Calu3 (cell line): Measurements from ENCODE around the gene ZNF532. TPM values are rescaled to one million over a fixed set of nuclear protein-coding genes. Genes with fewer than 3 reads are reported as not detected.

Experiments
- BruUV-seq: library from RNA; stranded (reverse); fragments of 400-500 nt; replicated peaks from 2 replicates; lab custom pipeline; 2021; lab: Mats Ljungman, UMichigan
- CTCF ChIA-PET: fragments of 300-600 bp; sonication (Branson Sonifier 250); formaldehyde crosslinking; loops from one replicate; lab custom pipeline; 2022; ENCODE audit warnings: antibody characterized with exemption; lab: Charles Lee
- DNase-seq: peaks from one replicate; pipeline ENCODE4 v3.0.0; 2022
- H3K27ac Mint-ChIP-seq: one replicate; pipeline ENCODE4 v1.8.0; 2022; ENCODE audit warnings: mixed read lengths; ENCODE audit not compliant: unreplicated experiment
- H3K27me3 Mint-ChIP-seq: one replicate; pipeline ENCODE4 v1.8.0; 2022; ENCODE audit warnings: mixed read lengths; ENCODE audit not compliant: unreplicated experiment
- H3K36me3 Mint-ChIP-seq: one replicate; pipeline ENCODE4 v1.8.0; 2022; ENCODE audit warnings: mild to moderate bottlenecking, moderate library complexity, mixed read lengths; ENCODE audit not compliant: insufficient read depth, unreplicated experiment
- H3K4me1 Mint-ChIP-seq: one replicate; pipeline ENCODE4 v1.8.0; 2022; ENCODE audit warnings: mild to moderate bottlenecking, low read depth, mixed read lengths; ENCODE audit not compliant: unreplicated experiment
- H3K4me3 Mint-ChIP-seq: one replicate; pipeline ENCODE4 v1.8.0; 2022; ENCODE audit warnings: mild to moderate bottlenecking, low read depth, moderate library complexity, mixed read lengths; ENCODE audit not compliant: unreplicated experiment
- H3K9me3 Mint-ChIP-seq: one replicate; pipeline ENCODE4 v1.8.0; 2022; ENCODE audit warnings: low read depth, mixed read lengths; ENCODE audit not compliant: unreplicated experiment
- intact Hi-C: fragments of 100-400 bp; cut with micrococcal nuclease; formaldehyde crosslinking; loops from one replicate; pipeline ENCODE4 v1.10.0; 2022; ENCODE audit not compliant: unreplicated experiment
- total RNA-seq: library from RNA; stranded (reverse); gene quantifications from 2 replicates; pipeline ENCODE4 v1.2.3, GENCODE V29; 2022
- TF ChIP-seq, protein P1 (sequence below): fragments of 200-600 bp; IDR thresholded peaks from one replicate; pipeline ENCODE4 v1.8.0; 2022; ENCODE audit warnings: antibody characterized with exemption; ENCODE audit not compliant: unreplicated experiment

The ZNF532 gene
- total RNA-seq, 1 experiment from 2014 or later, result 150 TPM

GRCh38 chr18:58951986-58952702 is 87.5 kb downstream of the ZNF532 start:
- H3K4me3 Mint-ChIP-seq, result no peak overlapping the region
- peaks cover 40% of the 10 kb centered on the region for H3K4me1 Mint-ChIP-seq
- TF ChIP-seq, protein P1, sequence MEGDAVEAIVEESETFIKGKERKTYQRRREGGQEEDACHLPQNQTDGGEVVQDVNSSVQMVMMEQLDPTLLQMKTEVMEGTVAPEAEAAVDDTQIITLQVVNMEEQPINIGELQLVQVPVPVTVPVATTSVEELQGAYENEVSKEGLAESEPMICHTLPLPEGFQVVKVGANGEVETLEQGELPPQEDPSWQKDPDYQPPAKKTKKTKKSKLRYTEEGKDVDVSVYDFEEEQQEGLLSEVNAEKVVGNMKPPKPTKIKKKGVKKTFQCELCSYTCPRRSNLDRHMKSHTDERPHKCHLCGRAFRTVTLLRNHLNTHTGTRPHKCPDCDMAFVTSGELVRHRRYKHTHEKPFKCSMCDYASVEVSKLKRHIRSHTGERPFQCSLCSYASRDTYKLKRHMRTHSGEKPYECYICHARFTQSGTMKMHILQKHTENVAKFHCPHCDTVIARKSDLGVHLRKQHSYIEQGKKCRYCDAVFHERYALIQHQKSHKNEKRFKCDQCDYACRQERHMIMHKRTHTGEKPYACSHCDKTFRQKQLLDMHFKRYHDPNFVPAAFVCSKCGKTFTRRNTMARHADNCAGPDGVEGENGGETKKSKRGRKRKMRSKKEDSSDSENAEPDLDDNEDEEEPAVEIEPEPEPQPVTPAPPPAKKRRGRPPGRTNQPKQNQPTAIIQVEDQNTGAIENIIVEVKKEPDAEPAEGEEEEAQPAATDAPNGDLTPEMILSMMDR, result no peak
- no peaks in the 10 kb centered on the region for H3K9me3 Mint-ChIP-seq
- H3K36me3 Mint-ChIP-seq, result peaks cover 52% of the 10 kb centered on the region
- H3K27me3 Mint-ChIP-seq, result no peaks in the 10 kb centered on the region
- DNase-seq, result no peak
- intact Hi-C loops, result loop anchor here (5.0 kb wide), 1 partner anchor 110 kb away; no protein-coding TSS in a partner anchor
- BruUV-seq, result no TSS peak
- CTCF ChIA-PET, result interaction anchor here (1.5 kb wide), 2 partner anchors 184 to 188 kb away, joined by 3 read pairs; no protein-coding TSS in a partner anchor
- peak overlapping the region; percentile 67 for H3K27ac Mint-ChIP-seq

DNA sequence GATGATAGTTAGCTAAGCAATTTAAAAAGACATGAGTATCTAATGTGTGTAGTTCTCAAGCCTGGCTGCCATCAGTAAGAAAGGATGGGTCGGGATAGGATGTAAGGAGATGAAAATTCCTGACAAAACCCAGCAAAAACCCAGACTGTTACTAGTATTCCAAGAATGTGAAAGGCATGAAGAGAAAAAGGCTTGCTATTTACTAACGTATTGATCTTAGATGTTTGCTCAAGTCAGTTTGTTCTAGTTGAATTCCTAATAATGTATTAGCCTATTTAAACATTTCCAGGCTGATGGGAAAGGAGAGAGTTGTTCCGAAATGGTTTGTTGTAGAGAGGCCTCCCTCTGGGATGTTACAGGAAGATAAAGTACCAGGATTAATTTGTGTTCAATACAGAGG is 88.2 kb downstream of the ZNF532 start:
- no peak for DNase-seq
- no TSS peak for BruUV-seq
- CTCF ChIA-PET, result interaction anchor here (1.5 kb wide), 2 partner anchors 185 to 189 kb away, joined by 3 read pairs; no protein-coding TSS in a partner anchor
- Mint-ChIP-seq H3K9me3 (no peaks in the 10 kb centered on the region), H3K4me3 (peak overlapping the region; percentile 44), H3K36me3 (peaks cover 50% of the 10 kb centered on the region), H3K27ac (peak overlapping the region; percentile 67), H3K27me3 (no peaks in the 10 kb centered on the region), H3K4me1 (peaks cover 37% of the 10 kb centered on the region)
- TF ChIP-seq, protein P1, result no peak
- intact Hi-C loops, result loop anchor here (5.0 kb wide), 1 partner anchor 109 kb away; no protein-coding TSS in a partner anchor

- CTCF ChIA-PET, result interaction anchor here (1.5 kb wide), 2 partner anchors 185 to 190 kb away, joined by 3 read pairs; no protein-coding TSS in a partner anchor
- H3K9me3 Mint-ChIP-seq, result no peaks in the 10 kb centered on the region
- DNase-seq, result peak; percentile 56
- H3K4me1 Mint-ChIP-seq, result peaks cover 37% of the 10 kb centered on the region
- TF ChIP-seq, protein P1, result no peak
- peak overlapping the region; percentile 33 for H3K27ac Mint-ChIP-seq
- H3K27me3 Mint-ChIP-seq, result no peaks in the 10 kb centered on the region
- peaks cover 51% of the 10 kb centered on the region for H3K36me3 Mint-ChIP-seq
- H3K4me3 Mint-ChIP-seq, result peak overlapping the region; percentile 44
- intact Hi-C loops, result loop anchor here (5.0 kb wide), 1 partner anchor 109 kb away; no protein-coding TSS in a partner anchor
- no TSS peak for BruUV-seq
Observed at GRCh38 chr18:58953627-58954026, 89.0 kb downstream of the ZNF532 start.

GRCh38 chr18:58955001-58955400 is 90.3 kb downstream of the ZNF532 start:
- no peak for DNase-seq
- H3K9me3 Mint-ChIP-seq, result no peaks in the 10 kb centered on the region
- H3K4me3 Mint-ChIP-seq, result no peak overlapping the region
- TF ChIP-seq, protein P1, result no peak
- no TSS peak for BruUV-seq
- intact Hi-C loops, result no loop called here
- H3K27ac Mint-ChIP-seq, result no peak overlapping the region
- CTCF ChIA-PET, result no interaction called here
- peaks cover 37% of the 10 kb centered on the region for H3K4me1 Mint-ChIP-seq
- H3K36me3 Mint-ChIP-seq, result peaks cover 50% of the 10 kb centered on the region
- H3K27me3 Mint-ChIP-seq, result no peaks in the 10 kb centered on the region
